HEK293T (cell line): Measurements from ENCODE around the gene PCDHAC1.
A peak's percentile ranks its signal among the peaks of the same experiment; 100 is the strongest.

ENCODE experiments used
- CTCF ChIA-PET: fragments of 350-600 bp; formaldehyde crosslinking; extraction: SDS; loops from one replicate; lab custom pipeline; 2021; ENCODE audit warnings: antibody characterized with exemption, inconsistent platforms; lab: Yijun Ruan, JAX
- POLR2A ChIA-PET: fragments of 350-600 bp; formaldehyde crosslinking; extraction: SDS; loops from one replicate; lab custom pipeline; 2020; ENCODE audit warnings: antibody characterized with exemption, inconsistent platforms; lab: Yijun Ruan, JAX
- DNase-seq: peaks from one replicate; pipeline ENCODE4 v3.0.0; 2012; ENCODE audit warnings: mixed read lengths; ENCODE audit errors: extremely low spot score
- ARNT ChIP-seq: fragments of 450-650 bp; IDR thresholded peaks from 2 replicates; pipeline ENCODE4 v1.6.1; 2017; ENCODE audit warnings: mild to moderate bottlenecking
- BHLHE40 ChIP-seq: fragments of 450-650 bp; IDR thresholded peaks from 2 replicates; pipeline ENCODE4 v1.6.1; 2016; ENCODE audit warnings: mild to moderate bottlenecking, moderate library complexity, borderline replicate concordance
- CTBP1 ChIP-seq: fragments of 450-650 bp; IDR thresholded peaks from 2 replicates; pipeline ENCODE4 v1.6.1; 2016; ENCODE audit warnings: borderline replicate concordance
- ELF4 ChIP-seq: fragments of 450-650 bp; IDR thresholded peaks from 2 replicates; pipeline ENCODE4 v1.6.1; 2017; ENCODE audit warnings: antibody characterized with exemption
- FOXA1 ChIP-seq: fragments of 450-650 bp; IDR thresholded peaks from 2 replicates; pipeline ENCODE4 v1.6.1; 2016; ENCODE audit warnings: mild to moderate bottlenecking
- FOXK2 ChIP-seq: fragments of 450-650 bp; IDR thresholded peaks from 2 replicates; pipeline ENCODE4 v1.6.1; 2016; ENCODE audit warnings: mild to moderate bottlenecking
- FOXM1 ChIP-seq: fragments of 450-650 bp; IDR thresholded peaks from 2 replicates; pipeline ENCODE4 v1.6.1; 2017; ENCODE audit warnings: mild to moderate bottlenecking, borderline replicate concordance
- HDGF ChIP-seq: fragments of 450-650 bp; IDR thresholded peaks from 2 replicates; pipeline ENCODE4 v1.6.1; 2017; ENCODE audit warnings: antibody characterized with exemption, borderline replicate concordance
- L3MBTL2 ChIP-seq: fragments of 450-650 bp; conservative IDR thresholded peaks from 2 replicates; pipeline ENCODE4 v1.6.1; 2016; ENCODE audit warnings: mild to moderate bottlenecking
- LEF1 ChIP-seq: fragments of 450-650 bp; IDR thresholded peaks from 2 replicates; pipeline ENCODE4 v1.6.1; 2017; ENCODE audit warnings: mild to moderate bottlenecking, borderline replicate concordance
- NFRKB ChIP-seq: fragments of 450-650 bp; IDR thresholded peaks from 2 replicates; pipeline ENCODE4 v1.6.1; 2016; ENCODE audit warnings: mild to moderate bottlenecking, moderate library complexity
- SP1 ChIP-seq: fragments of 450-650 bp; IDR thresholded peaks from 2 replicates; pipeline ENCODE4 v1.6.1; 2017
- SUZ12 ChIP-seq: fragments of 450-650 bp; IDR thresholded peaks from 2 replicates; pipeline ENCODE4 v1.6.1; 2016; ENCODE audit warnings: mild to moderate bottlenecking
- TARDBP ChIP-seq: fragments of 450-650 bp; IDR thresholded peaks from 2 replicates; pipeline ENCODE4 v1.6.1; 2016
- ZNF384 ChIP-seq: fragments of 450-650 bp; IDR thresholded peaks from 2 replicates; pipeline ENCODE4 v1.6.1; 2016
- TF ChIP-seq, protein P1 (sequence below): fragments of 450-650 bp; IDR thresholded peaks from 2 replicates; pipeline ENCODE4 v1.6.1; 2016

PCDHAC1 gene

DNA sequence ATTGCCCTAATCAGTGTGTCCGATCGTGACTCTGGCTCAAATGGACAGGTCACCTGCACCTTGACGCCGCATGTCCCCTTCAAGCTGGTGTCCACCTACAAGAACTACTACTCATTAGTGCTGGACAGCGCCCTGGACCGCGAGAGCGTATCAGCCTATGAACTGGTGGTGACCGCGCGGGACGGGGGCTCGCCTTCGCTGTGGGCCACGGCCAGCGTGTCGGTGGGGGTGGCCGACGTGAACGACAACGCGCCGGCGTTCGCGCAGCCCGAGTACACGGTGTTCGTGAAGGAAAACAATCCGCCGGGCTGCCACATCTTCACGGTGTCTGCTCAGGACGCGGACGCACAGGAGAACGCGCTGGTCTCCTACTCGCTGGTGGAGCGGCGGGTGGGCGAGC, 42.7 kb upstream of the PCDHAC1 start:
- TF ChIP-seq TARDBP: no peak
- no peak for TF ChIP-seq LEF1
- no peak for TF ChIP-seq ZNF384
- no peak for TF ChIP-seq FOXK2
- TF ChIP-seq SP1: no peak
- TF ChIP-seq SUZ12: no peak
- TF ChIP-seq BHLHE40: no peak
- TF ChIP-seq HDGF: no peak
- no peak for TF ChIP-seq ARNT
- TF ChIP-seq FOXA1: no peak
- TF ChIP-seq NFRKB: no peak
- POLR2A ChIA-PET: no interaction called here
- CTCF ChIA-PET: no interaction called here
- DNase-seq: no peak

DNA sequence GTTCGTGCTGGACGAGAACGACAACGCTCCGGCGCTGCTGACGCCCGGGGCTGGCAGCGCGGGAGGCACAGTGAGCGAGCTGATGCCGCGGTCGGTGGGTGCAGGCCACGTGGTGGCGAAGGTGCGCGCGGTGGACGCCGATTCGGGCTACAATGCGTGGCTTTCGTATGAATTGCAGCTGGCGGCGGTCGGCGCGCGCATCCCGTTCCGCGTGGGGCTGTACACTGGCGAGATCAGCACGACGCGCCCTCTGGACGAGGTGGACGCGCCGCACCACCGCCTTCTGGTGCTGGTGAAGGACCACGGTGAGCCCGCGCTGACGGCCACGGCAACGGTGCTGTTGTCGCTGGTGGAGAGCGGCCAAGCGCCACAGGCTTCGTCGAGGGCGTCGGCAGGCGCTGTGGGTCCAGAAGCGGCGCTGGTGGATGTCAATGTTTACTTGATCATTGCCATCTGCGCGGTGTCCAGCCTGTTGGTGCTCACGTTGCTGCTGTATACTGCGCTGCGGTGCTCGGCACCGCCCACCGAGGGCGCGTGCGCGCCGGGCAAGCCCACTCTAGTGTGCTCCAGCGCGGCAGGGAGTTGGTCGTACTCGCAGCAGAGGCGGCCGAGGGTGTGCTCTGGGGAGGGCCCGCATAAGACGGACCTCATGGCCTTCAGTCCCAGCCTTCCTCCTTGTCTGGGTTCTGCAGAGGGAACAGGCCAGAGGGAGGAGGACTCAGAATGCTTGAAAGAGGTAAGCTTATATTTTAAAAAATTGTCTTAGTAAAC, 42.0 kb upstream of the PCDHAC1 start:
- TF ChIP-seq HDGF: no peak
- TF ChIP-seq ELF4: no peak
- no peak for TF ChIP-seq FOXK2
- TF ChIP-seq SP1: no peak
- no peak for TF ChIP-seq BHLHE40
- TF ChIP-seq FOXM1: no peak
- TF ChIP-seq TARDBP: no peak
- no peak for TF ChIP-seq NFRKB
- TF ChIP-seq CTBP1: no peak
- no peak for TF ChIP-seq SUZ12
- TF ChIP-seq, protein P1, sequence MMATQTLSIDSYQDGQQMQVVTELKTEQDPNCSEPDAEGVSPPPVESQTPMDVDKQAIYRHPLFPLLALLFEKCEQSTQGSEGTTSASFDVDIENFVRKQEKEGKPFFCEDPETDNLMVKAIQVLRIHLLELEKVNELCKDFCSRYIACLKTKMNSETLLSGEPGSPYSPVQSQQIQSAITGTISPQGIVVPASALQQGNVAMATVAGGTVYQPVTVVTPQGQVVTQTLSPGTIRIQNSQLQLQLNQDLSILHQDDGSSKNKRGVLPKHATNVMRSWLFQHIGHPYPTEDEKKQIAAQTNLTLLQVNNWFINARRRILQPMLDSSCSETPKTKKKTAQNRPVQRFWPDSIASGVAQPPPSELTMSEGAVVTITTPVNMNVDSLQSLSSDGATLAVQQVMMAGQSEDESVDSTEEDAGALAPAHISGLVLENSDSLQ: no peak
- TF ChIP-seq ARNT: no peak
- TF ChIP-seq LEF1: no peak
- TF ChIP-seq ZNF384: no peak
- no peak for TF ChIP-seq FOXA1
- no peak for TF ChIP-seq L3MBTL2
- CTCF ChIA-PET: no interaction called here
- POLR2A ChIA-PET: no interaction called here
- DNase-seq: no peak

DNA sequence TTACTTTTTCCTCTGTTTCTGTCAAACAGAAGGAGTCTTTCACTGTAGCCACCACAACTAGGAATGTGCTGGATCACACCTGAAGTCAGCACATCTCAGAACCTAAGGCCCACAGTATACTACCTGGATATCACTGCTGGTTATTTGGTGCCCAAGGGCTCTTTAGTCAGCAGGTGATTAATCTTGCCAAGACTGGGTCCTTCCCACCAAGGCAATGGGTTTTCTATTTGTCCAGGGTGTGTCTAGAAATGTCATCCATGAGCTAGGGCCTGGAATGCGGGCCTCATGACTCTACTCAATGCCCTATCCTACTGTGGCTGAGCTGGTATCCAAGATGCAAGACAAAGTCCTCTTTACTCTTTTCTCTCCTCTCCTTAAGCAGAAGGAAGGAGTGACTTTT, 9.8 kb upstream of the PCDHAC1 start:
- DNase-seq: no peak
- CTCF ChIA-PET: interaction anchor here (1.2 kb wide), 1 partner anchor 9 kb away, joined by 3 read pairs; the partner anchor contains the start of gene PCDHAC1
- POLR2A ChIA-PET: no interaction called here
- TF ChIP-seq NFRKB: no peak
- no peak for TF ChIP-seq HDGF
- TF ChIP-seq FOXM1: no peak
- TF ChIP-seq CTBP1: no peak
- no peak for TF ChIP-seq ZNF384
- TF ChIP-seq LEF1: no peak
- TF ChIP-seq ELF4: no peak
- TF ChIP-seq TARDBP: no peak
- TF ChIP-seq FOXA1: no peak
- TF ChIP-seq ARNT: no peak
- TF ChIP-seq FOXK2: no peak
- no peak for TF ChIP-seq BHLHE40
- no peak for TF ChIP-seq SP1
- TF ChIP-seq SUZ12: no peak
- TF ChIP-seq, protein P1: no peak
- no peak for TF ChIP-seq L3MBTL2

DNA sequence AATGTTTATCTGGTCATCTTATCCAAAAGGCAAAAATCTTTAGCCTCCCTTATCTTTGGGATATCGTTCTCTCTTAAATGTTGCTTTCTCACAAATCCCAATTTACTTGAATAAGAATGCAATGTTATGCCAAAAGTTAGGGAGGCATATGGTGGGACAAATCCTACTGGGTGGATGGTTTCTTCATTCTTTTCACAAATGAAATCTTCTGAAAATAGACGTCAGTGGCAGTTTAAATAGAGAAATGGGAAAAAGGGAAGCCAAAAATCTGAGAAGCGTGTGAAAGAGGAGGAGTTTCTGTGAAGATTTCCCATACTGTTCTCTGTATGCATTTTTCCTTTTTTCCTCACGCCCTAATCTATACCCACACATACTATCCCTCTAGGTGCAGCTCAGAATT, 2.5 kb upstream of the PCDHAC1 start:
- ChIA-PET POLR2A (no interaction called here), CTCF (interaction anchor here (0.5 to 1.0 kb wide), 2 partner anchors 42 to 116 kb away, joined by 3 read pairs; no protein-coding TSS in a partner anchor)
- DNase-seq: no peak
- no peak for TF ChIP-seq SUZ12
- TF ChIP-seq ARNT: no peak
- TF ChIP-seq LEF1: no peak
- TF ChIP-seq CTBP1: no peak
- TF ChIP-seq FOXK2: no peak
- no peak for TF ChIP-seq FOXM1
- no peak for TF ChIP-seq ELF4
- TF ChIP-seq, protein P1: no peak
- TF ChIP-seq HDGF: no peak
- TF ChIP-seq BHLHE40: no peak
- TF ChIP-seq FOXA1: no peak
- no peak for TF ChIP-seq L3MBTL2
- TF ChIP-seq NFRKB: no peak
- TF ChIP-seq ZNF384: no peak
- TF ChIP-seq SP1: no peak
- no peak for TF ChIP-seq TARDBP

DNA sequence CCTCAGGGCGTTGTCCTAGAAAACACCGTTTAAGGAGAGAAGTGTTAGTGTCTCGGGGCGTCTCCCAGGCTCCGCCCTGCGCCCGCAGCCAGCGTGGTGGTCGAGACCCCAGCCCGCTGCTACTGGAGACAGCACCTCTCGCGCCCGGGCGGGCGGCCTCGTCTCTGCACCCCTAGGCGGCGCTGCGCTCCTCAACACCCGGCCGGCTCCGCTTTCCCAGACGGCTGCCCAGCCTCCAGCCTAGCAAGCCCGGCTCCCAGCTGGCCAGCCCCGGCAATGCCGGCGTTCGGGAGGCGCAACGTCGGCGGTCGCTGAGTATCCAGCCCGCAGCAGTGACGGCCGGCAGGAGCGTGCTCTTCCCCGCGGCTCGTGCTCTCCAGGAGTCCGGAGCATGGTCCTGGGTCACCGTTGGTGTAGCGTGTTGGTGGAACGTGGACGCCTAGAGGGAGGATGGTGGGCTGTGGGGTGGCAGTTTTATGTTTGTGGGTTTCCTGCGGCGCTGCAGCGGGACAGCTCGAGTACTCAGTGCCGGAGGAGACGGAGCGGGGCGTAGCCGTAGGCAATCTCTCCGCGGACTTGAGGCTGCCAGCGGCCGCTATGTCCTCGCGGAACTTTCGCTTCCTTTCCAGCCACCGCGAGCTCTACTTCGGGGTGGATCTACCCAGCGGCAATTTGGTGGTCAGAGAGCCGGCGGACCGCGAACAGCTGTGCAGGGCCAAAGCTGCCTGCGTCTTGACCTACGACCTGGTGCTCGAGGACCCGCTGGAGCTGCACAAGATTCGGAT, 536 bp downstream of the PCDHAC1 start:
- ChIA-PET POLR2A (interaction anchor here (0.8 to 1.7 kb wide), 3 partner anchors 57 to 115 kb away, joined by 4 to 11 read pairs (median 4); partner anchors contain the start of gene PCDHA11), CTCF (interaction anchor here (0.7 to 3.4 kb wide), 10 partner anchors 9 to 114 kb away, joined by 3 to 47 read pairs (median 6); partner anchors contain the start of gene PCDHA11)
- DNase-seq: peak; percentile 73
- TF ChIP-seq, protein P1: no peak
- no peak for TF ChIP-seq L3MBTL2
- TF ChIP-seq BHLHE40: no peak
- no peak for TF ChIP-seq ELF4
- no peak for TF ChIP-seq CTBP1
- TF ChIP-seq FOXM1: no peak
- TF ChIP-seq ARNT: no peak
- no peak for TF ChIP-seq FOXA1
